GM12878 (cell line): ENCODE measurements around the gene TBRG4.

Experiments used
- BMI1 ChIP-seq: fragments of 450-650 bp; IDR thresholded peaks from 2 replicates; pipeline ENCODE4 v1.6.1; 2016; ENCODE audit warnings: mild to moderate bottlenecking, moderate library complexity, borderline replicate concordance
- CTCF ChIP-seq, 3 experiments: IDR thresholded peaks in 2 of 3; conservative IDR thresholded peaks in 1 of 3; 2 replicates each; pipeline ENCODE4 v1.5.1; 2011; ENCODE audit warnings: low read depth in 3 of 3, low read length in 3 of 3, mild to moderate bottlenecking in 3 of 3, control low read depth in 2 of 3, moderate library complexity in 2 of 3, inconsistent platforms in 1 of 3, mixed read lengths in 1 of 3; ENCODE audit not compliant: control insufficient read depth in 2 of 3, insufficient read depth in 1 of 3; ENCODE audit errors: extremely low read depth in 1 of 3
- MYB ChIP-seq: fragments of 150-350 bp; IDR thresholded peaks from 2 replicates; pipeline ENCODE4 v1.6.1; 2014; ENCODE audit warnings: mild to moderate bottlenecking, low read depth, low read length, borderline replicate concordance
- NFYB ChIP-seq: IDR thresholded peaks from 2 replicates; pipeline ENCODE4 v1.6.1; 2011; ENCODE audit warnings: low read depth, mild to moderate bottlenecking, low read length, improper control_type of control experiment, moderate library complexity; ENCODE audit not compliant: insufficient read depth
- POLR2A ChIP-seq: IDR thresholded peaks from 2 replicates; pipeline ENCODE4 v1.6.1; 2011; ENCODE audit warnings: low read depth, mild to moderate bottlenecking, low read length
- POLR2AphosphoS5 ChIP-seq: IDR thresholded peaks from 2 replicates; pipeline ENCODE4 v1.6.1; 2011; ENCODE audit warnings: mild to moderate bottlenecking, low read length, inconsistent platforms
- SP1 ChIP-seq: IDR thresholded peaks from one replicate; pipeline ENCODE4 v1.6.1; 2011; ENCODE audit warnings: low read depth, low read length
- ZBED1 ChIP-seq: IDR thresholded peaks from 2 replicates; pipeline ENCODE4 v1.6.1; 2016; ENCODE audit warnings: borderline replicate concordance

- TF ChIP-seq MYB = no peak
- TF ChIP-seq POLR2AphosphoS5 = no peak
- no peak for TF ChIP-seq CTCF (IDR thresholded peaks at IDR 0.05 in 2 of 3, conservative IDR thresholded peaks at IDR 0.05 in 1 of 3; ENCODE audit: control insufficient read depth in 2 of 3, extremely low read depth in 1 of 3, insufficient read depth in 1 of 3, low read depth in 3 of 3, low read length in 3 of 3)
- no peak for TF ChIP-seq POLR2A
- TF ChIP-seq BMI1 = no peak
- no peak for TF ChIP-seq SP1
- TF ChIP-seq NFYB = no peak
- TF ChIP-seq ZBED1 = no peak
Measured at GRCh38 chr7:45081670-45081974, 29.9 kb downstream of the TBRG4 start.
